ENCODE data around the gene ALX3.
"Not testable (repeated sequence)": the region's sequence is repeated elsewhere in the genome, so short reads cannot be mapped to it uniquely, and the experiment has no call there.

The ALX3 gene

GRCh38 chr1:110040548-110040947, 29.9 kb downstream of the ALX3 start:
- DNase-seq = no peak

GRCh38 chr1:110039641-110040040, 30.8 kb downstream of the ALX3 start:
- DNase-seq = no peak

GRCh38 chr1:110038271-110038670, 32.2 kb downstream of the ALX3 start:
- no peak for DNase-seq

- DNase-seq = peak; percentile 13
Observed at GRCh38 chr1:110035236-110035752, 35.2 kb downstream of the ALX3 start.

GRCh38 chr1:110034451-110035235, 35.8 kb downstream of the ALX3 start, which contains the start of gene STRIP1:
TSS of gene STRIP1 (plus strand) at chr1:110034624. CDS start at chr1:110034638, 14 bp downstream.
- peak; percentile 98 for DNase-seq

GRCh38 chr1:110034040-110034450, 36.4 kb downstream of the ALX3 start:
- DNase-seq = no peak

- DNase-seq = no peak
Observed at GRCh38 chr1:110033421-110033820, 37.1 kb downstream of the ALX3 start.

GRCh38 chr1:110032327-110032726, 38.1 kb downstream of the ALX3 start:
- DNase-seq = no peak

- DNase-seq = not testable (repeated sequence)
Observed at GRCh38 chr1:110030687-110031086, 39.8 kb downstream of the ALX3 start.

- no peak for DNase-seq
Observed at GRCh38 chr1:110024613-110025012, 45.9 kb downstream of the ALX3 start.

GRCh38 chr1:110021285-110021684, 49.2 kb downstream of the ALX3 start:
- no peak for DNase-seq

- no peak for DNase-seq
Observed at GRCh38 chr1:110019770-110020169, 50.7 kb downstream of the ALX3 start.

- no peak for DNase-seq
Observed at GRCh38 chr1:110018396-110018795, 52.1 kb downstream of the ALX3 start.

GRCh38 chr1:110017792-110018191, 52.7 kb downstream of the ALX3 start:
- DNase-seq = no peak

GRCh38 chr1:110012100-110012780, 58.2 kb downstream of the ALX3 start:
- DNase-seq = no peak

GRCh38 chr1:110011527-110012041, 58.9 kb downstream of the ALX3 start:
- peak; percentile 55 for DNase-seq

All from fibroblast of skin of abdomen (primary cell).